ENCODE data around the gene ASAP2. TPM values are rescaled to one million over a fixed set of nuclear protein-coding genes. Genes with fewer than 3 reads are reported as not detected.

ASAP2 gene
- total RNA-seq, 1 donor from 2014 or later: 60.7 TPM

DNA sequence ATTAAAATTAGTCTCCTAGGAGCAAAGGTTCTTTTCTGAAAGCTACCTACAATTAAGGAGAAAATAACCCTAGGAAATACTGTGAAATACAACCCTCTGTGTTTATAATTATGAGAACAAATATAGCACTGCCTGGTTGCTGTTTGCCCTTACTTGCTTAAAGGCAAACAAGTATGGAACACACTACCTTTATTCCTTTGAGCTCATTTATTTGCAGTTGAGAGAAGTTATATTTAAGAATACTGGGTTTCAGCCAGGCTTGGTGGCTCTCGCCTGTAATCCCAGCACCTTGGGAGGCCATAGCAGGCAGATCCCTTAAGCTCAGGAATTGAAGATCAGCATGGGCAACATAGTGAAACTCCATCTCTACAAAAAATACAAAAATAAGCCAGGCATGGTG is 244.6 kb downstream of the ASAP2 start:
- no peaks in the 10 kb centered on the region for H3K27me3 Mint-ChIP-seq (ENCODE audit: low read depth)
- H3K27ac Mint-ChIP-seq (ENCODE audit: unreplicated experiment): no peak overlapping the region
- DNase-seq (ENCODE audit: low spot score): no peak
- no peaks in the 10 kb centered on the region for H3K9me3 Mint-ChIP-seq (ENCODE audit: low read depth)
- H3K36me3 Mint-ChIP-seq (ENCODE audit: low read depth): peaks cover 19% of the 10 kb centered on the region
- TF ChIP-seq, protein P1, sequence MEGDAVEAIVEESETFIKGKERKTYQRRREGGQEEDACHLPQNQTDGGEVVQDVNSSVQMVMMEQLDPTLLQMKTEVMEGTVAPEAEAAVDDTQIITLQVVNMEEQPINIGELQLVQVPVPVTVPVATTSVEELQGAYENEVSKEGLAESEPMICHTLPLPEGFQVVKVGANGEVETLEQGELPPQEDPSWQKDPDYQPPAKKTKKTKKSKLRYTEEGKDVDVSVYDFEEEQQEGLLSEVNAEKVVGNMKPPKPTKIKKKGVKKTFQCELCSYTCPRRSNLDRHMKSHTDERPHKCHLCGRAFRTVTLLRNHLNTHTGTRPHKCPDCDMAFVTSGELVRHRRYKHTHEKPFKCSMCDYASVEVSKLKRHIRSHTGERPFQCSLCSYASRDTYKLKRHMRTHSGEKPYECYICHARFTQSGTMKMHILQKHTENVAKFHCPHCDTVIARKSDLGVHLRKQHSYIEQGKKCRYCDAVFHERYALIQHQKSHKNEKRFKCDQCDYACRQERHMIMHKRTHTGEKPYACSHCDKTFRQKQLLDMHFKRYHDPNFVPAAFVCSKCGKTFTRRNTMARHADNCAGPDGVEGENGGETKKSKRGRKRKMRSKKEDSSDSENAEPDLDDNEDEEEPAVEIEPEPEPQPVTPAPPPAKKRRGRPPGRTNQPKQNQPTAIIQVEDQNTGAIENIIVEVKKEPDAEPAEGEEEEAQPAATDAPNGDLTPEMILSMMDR (IDR thresholded peaks at IDR 0.05): no peak
- H3K4me3 Mint-ChIP-seq (ENCODE audit: unreplicated experiment): no peak overlapping the region
- no peaks in the 10 kb centered on the region for H3K4me1 Mint-ChIP-seq (ENCODE audit: low read depth)

Other genes starting within 250 kb of the ASAP2 start
- gene MBOAT2, start 203.1 kb upstream of the ASAP2 start, total RNA-seq: 34.4 to 40.2 TPM (median 35.6 TPM) in 3 replicates
- 99.8 to 126 TPM (median 117 TPM) in 3 replicates for gene ITGB1BP1, start 216.7 kb downstream of the ASAP2 start, total RNA-seq
- gene CPSF3, start 216.8 kb downstream of the ASAP2 start, total RNA-seq: 23.3 to 31.3 TPM (median 24.9 TPM) in 3 replicates

Measured in chondrocyte (in vitro differentiated cells).